OCI-LY7 (cell line): ENCODE measurements around the gene RDH16. TPM values are rescaled to one million over a fixed set of nuclear protein-coding genes. Genes with fewer than 3 reads are reported as not detected.

Experiments used
- BruUV-seq: library from RNA; stranded (reverse); fragments of 400-500 nt; replicated peaks from 2 replicates; lab custom pipeline; 2021; lab: Mats Ljungman, UMichigan
- CTCF ChIA-PET: fragments of 300-600 bp; sonication (Branson Sonifier 250); formaldehyde crosslinking; loops from one replicate; lab custom pipeline; 2022; ENCODE audit warnings: antibody characterized with exemption; ENCODE audit not compliant: unreplicated experiment; lab: Charles Lee
- POLR2A ChIA-PET: fragments of 300-600 bp; sonication (Branson Sonifier 250); formaldehyde crosslinking; loops from one replicate; lab custom pipeline; 2022; ENCODE audit warnings: antibody characterized with exemption; lab: Charles Lee
- DNase-seq: peaks from one replicate; pipeline ENCODE4 v3.0.0-alpha.2; 2015; ENCODE audit warnings: low spot score
- H2AFZ ChIP-seq: fragments of 200-600 bp; sonication (generic), shearing (Covaris generic); 2 replicates; pipeline ENCODE4 v1.6.1; 2014; ENCODE audit warnings: mild to moderate bottlenecking, antibody characterized with exemption, low read length, moderate library complexity
- H3K27ac ChIP-seq: fragments of 200-600 bp; sonication (generic); 2 replicates; pipeline ENCODE4 v1.5.1; 2014; ENCODE audit warnings: mixed run types, low read depth, mild to moderate bottlenecking, moderate library complexity, low read length, inconsistent platforms; ENCODE audit not compliant: poor library complexity, severe bottlenecking
- H3K36me3 ChIP-seq: fragments of 200-600 bp; sonication (generic); 2 replicates; pipeline ENCODE4 v1.6.1; 2014; ENCODE audit warnings: mild to moderate bottlenecking, antibody characterized with exemption, low read length, moderate library complexity, mixed read lengths; ENCODE audit not compliant: insufficient read depth
- H3K4me1 ChIP-seq: fragments of 200-600 bp; sonication (generic); 2 replicates; pipeline ENCODE4 v1.5.1; 2014; ENCODE audit warnings: mild to moderate bottlenecking, low read length; ENCODE audit not compliant: insufficient read depth, poor library complexity, severe bottlenecking
- H3K4me2 ChIP-seq: fragments of 200-600 bp; sonication (generic); 2 replicates; pipeline ENCODE4 v1.6.1; 2014; ENCODE audit warnings: mild to moderate bottlenecking, low read length
- H3K4me3 ChIP-seq: fragments of 200-600 bp; sonication (generic); 2 replicates; pipeline ENCODE4 v1.5.1; 2014; ENCODE audit warnings: mild to moderate bottlenecking, low read depth, low read length; ENCODE audit not compliant: poor library complexity, severe bottlenecking
- H3K79me2 ChIP-seq: fragments of 200-600 bp; sonication (generic); 2 replicates; pipeline ENCODE4 v1.6.1; 2016; ENCODE audit warnings: low read depth, mild to moderate bottlenecking, low read length, moderate library complexity, mixed read lengths; ENCODE audit not compliant: insufficient read depth
- H3K9me2 ChIP-seq: fragments of 200-600 bp; sonication (generic); 2 replicates; pipeline ENCODE4 v1.6.1; 2016; ENCODE audit warnings: mild to moderate bottlenecking, low read length, mixed read lengths; ENCODE audit not compliant: insufficient read depth
- H3K9me3 ChIP-seq: fragments of 200-600 bp; sonication (generic); 2 replicates; pipeline ENCODE4 v1.6.1; 2014; ENCODE audit warnings: mild to moderate bottlenecking, mixed run types, low read length, mixed read lengths
- H4K20me1 ChIP-seq: fragments of 200-600 bp; sonication (generic); 2 replicates; pipeline ENCODE4 v1.6.1; 2014; ENCODE audit warnings: mild to moderate bottlenecking, antibody characterized with exemption, low read length, moderate library complexity, mixed read lengths; ENCODE audit not compliant: insufficient read depth
- CTCF ChIP-seq: fragments of 200-600 bp; sonication (generic); conservative IDR thresholded peaks from 2 replicates; pipeline ENCODE4 v1.5.1; 2014; ENCODE audit warnings: mild to moderate bottlenecking, antibody characterized with exemption, low read length, moderate library complexity, mixed read lengths
- EZH2phosphoT487 ChIP-seq: fragments of 200-600 bp; sonication (generic); IDR thresholded peaks from 2 replicates; pipeline ENCODE4 v1.6.1; 2018; ENCODE audit warnings: low read depth, borderline replicate concordance, mild to moderate bottlenecking, mixed run types, antibody characterized with exemption, low read length, moderate library complexity, mixed read lengths
- intact Hi-C: fragments of 100-400 bp; cut with micrococcal nuclease; formaldehyde crosslinking; loops from one replicate; pipeline ENCODE4 v1.10.0; 2022; ENCODE audit not compliant: unreplicated experiment
- total RNA-seq, 2 experiments: library from RNA; depleted of rRNA in 1 of 2; stranded (reverse); fragments of >200 nt in 1 of 2; shearing (Covaris generic) in 1 of 2; gene quantifications; 2 replicates each; pipeline ENCODE4 v1.2.3, GENCODE V29; 2014 to 2022

The RDH16 gene
- total RNA-seq, 2 experiments from 2014 or later: 0.06 to 0.13 TPM

GRCh38 chr12:57003395-57003794, 46.0 kb upstream of the RDH16 start:
- Histone ChIP-seq H3K4me3 (no peak overlapping the region), H3K4me2 (no peak overlapping the region), H3K9me3 (no peaks in the 10 kb centered on the region), H4K20me1 (0 out of 2 replicates have a peak, but pooled peaks cover 11% of the 10 kb centered on the region), H3K4me1 (peaks cover 15% of the 10 kb centered on the region), H3K79me2 (peaks cover 18% of the 10 kb centered on the region; the same call in 1 of the 2 replicates), H3K36me3 (peaks cover 58% of the 10 kb centered on the region), H3K9me2 (no peaks in the 10 kb centered on the region), H2AFZ (no peak overlapping the region), H3K27ac (no peak overlapping the region)
- intact Hi-C loops: no loop called here
- CTCF ChIA-PET: interaction anchor here (1.1 kb wide), 1 partner anchor 9 kb away, joined by 3 read pairs; a partner anchor contains a TSS
- TF ChIP-seq CTCF (no peak), EZH2phosphoT487 (no peak)
- no TSS peak for BruUV-seq
- DNase-seq: no peak
- POLR2A ChIA-PET: interaction anchor here (0.6 to 1.0 kb wide), 4 partner anchors 8 to 108 kb away, joined by 3 to 4 read pairs (median 3); partner anchors contain the start of gene STAT6

- TF ChIP-seq CTCF (peak; percentile 86), EZH2phosphoT487 (no peak)
- Histone ChIP-seq H3K9me2 (no peaks in the 10 kb centered on the region), H3K9me3 (no peaks in the 10 kb centered on the region), H3K79me2 (peaks cover 18% of the 10 kb centered on the region; the same call in 1 of the 2 replicates), H3K4me1 (peaks cover 8% of the 10 kb centered on the region), H3K4me3 (no peak overlapping the region), H3K36me3 (peaks cover 58% of the 10 kb centered on the region), H3K4me2 (no peak overlapping the region; the same call in 1 of the 2 replicates), H4K20me1 (0 out of 2 replicates have a peak, but pooled peaks cover 11% of the 10 kb centered on the region), H2AFZ (no peak overlapping the region), H3K27ac (no peak overlapping the region)
- POLR2A ChIA-PET: interaction anchor here (0.6 to 1.1 kb wide), 4 partner anchors 13 to 276 kb away, joined by 3 to 4 read pairs (median 3); partner anchors contain the start of gene NACA
- intact Hi-C loops: no loop called here
- DNase-seq: peak; percentile 69
- CTCF ChIA-PET: interaction anchor here (0.5 to 1.3 kb wide), 5 partner anchors 10 to 519 kb away, joined by 3 to 4 read pairs (median 3); partner anchors contain the start of gene STAT6
- no TSS peak for BruUV-seq
These were observed 44.1 kb upstream of the RDH16 start for GRCh38 chr12:57001448-57001906.

- H3K36me3 ChIP-seq: peaks cover 58% of the 10 kb centered on the region
- no peak overlapping the region for H3K27ac ChIP-seq
- no peaks in the 10 kb centered on the region for H3K9me2 ChIP-seq
- H3K4me1 ChIP-seq: peaks cover 6% of the 10 kb centered on the region
- DNase-seq: no peak
- intact Hi-C loops: no loop called here
- H4K20me1 ChIP-seq: 0 out of 2 replicates have a peak, but pooled peaks cover 11% of the 10 kb centered on the region
- no peak overlapping the region for H3K4me3 ChIP-seq
- H2AFZ ChIP-seq: no peak overlapping the region
- H3K4me2 ChIP-seq: no peak overlapping the region
- no peaks in the 10 kb centered on the region for H3K9me3 ChIP-seq
- CTCF ChIA-PET: no interaction called here
- peaks cover 13% of the 10 kb centered on the region; the same call in 1 of the 2 replicates for H3K79me2 ChIP-seq
- no TSS peak for BruUV-seq
- POLR2A ChIA-PET: interaction anchor here (0.5 kb wide), 1 partner anchor 248 kb away, joined by 3 read pairs; no protein-coding TSS in a partner anchor
- no peak for TF ChIP-seq CTCF
- no peak for TF ChIP-seq EZH2phosphoT487
These were observed 43.0 kb upstream of the RDH16 start for GRCh38 chr12:57000393-57000792.
